ENCODE data around the gene SYNRG.

The SYNRG gene

DNA sequence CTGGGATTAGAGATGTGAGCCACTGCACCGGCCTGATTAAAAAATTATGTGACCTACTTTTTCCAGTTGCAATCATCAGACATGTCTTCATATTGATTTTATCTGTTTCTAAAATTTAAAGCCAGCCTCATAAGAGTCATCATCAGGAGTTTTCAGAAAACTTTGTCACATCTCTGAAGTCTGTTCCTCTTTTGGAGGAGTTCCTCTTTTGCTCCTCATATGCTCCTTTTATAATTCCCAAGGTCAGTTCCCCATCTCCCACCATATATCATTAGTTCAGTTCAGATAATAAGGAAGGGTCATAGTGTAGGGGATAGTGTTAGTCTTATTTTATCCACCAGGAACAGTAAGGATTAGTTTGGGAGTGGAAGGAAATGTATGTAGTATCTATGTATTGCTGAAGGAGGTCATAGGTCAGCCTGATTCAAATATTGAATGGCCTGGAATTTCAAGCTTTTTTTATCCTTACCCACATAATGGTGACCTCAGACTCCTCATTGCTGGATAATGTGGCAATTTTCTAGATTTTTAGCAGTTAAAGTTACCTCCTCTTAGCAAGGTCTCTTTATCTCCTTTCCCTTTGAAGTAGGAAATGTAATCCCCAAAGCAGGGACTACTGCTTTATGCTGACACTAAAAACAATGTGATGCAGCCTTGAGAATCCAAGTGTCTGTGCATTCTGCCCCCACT lies 133.3 kb downstream of the SYNRG start:
- no peak for FAIRE-seq

DNA sequence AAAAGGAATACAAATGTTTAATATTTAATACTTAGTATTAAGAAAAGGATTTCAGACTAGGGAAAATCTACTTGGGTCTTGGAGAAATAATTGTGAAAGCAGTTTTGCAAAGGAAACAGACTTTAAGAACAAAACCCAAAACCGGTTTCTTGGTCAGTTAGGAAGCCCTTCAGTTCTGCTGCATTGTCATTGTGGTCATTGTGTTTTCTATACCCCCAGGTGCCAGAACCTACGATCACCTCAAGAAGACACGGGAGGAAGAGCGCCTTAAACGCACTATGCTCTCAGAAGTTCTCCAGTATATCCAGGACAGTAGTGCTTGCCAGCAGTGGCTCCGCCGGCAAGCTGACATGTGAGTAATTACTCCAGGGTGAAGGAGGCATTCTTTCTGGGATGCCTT lies 139.0 kb downstream of the SYNRG start:
- no peak for FAIRE-seq

DNA sequence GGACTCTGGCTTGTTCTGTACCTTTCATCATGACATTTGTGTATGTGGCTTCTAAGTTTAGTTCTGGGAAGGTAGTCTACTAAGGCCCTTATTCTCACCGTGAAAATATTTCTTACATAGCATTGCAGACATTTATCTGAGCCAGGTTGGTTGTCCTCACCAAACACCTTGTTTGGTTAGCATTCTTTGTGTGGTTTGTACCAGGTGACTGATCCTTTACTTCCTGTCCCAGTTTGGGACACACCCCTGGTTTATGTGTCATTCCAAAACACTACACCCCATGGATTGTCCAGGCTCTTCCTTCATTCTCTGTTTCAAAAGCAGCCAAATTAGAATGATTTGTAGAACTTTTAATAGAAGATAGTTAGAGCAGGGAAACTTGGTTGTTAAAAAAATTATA lies 142.7 kb downstream of the SYNRG start:
- FAIRE-seq: no peak

DNA sequence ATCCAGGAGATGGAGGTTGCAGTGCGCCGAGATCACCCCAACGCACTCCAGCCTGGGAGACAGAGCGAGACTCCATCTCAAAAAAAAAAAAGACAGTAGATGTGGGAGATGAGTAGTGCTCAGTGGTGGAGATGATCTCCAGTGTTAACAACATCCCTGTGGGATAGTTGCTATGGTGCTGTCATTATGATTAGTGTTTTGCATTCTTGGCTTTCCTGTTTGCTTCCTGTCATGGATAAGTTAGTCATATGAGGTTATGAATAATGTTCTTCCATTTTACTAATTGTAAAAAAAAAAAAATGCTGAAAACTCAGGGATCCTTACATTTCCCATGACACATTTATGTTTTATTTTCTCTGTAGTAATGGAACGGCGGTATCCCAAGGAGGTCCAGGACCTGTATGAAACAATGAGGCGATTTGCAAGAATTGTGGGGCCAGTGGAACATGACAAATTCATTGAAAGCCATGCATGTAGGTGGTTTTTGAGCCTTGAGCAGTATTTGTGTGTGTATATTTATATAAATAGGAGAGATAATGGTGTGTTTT lies 144.1 kb downstream of the SYNRG start:
- FAIRE-seq: no peak

Data from A204.1 (cell line).